Mesendoderm (in vitro differentiated cells): ENCODE data around the gene FUT6. TPM values are rescaled to one million over a fixed set of nuclear protein-coding genes. Genes with fewer than 3 reads are reported as not detected.
"Not testable (repeated sequence)": the region's sequence is repeated elsewhere in the genome, so short reads cannot be mapped to it uniquely, and the experiment has no call there.

Source experiments
- DNase-seq: peaks from one replicate; pipeline ENCODE4 v3.0.0; 2013
- H2AK5ac ChIP-seq: 2 replicates; pipeline ENCODE4 v1.6.1; 2013; ENCODE audit warnings: low read length, inconsistent platforms
- H2BK120ac ChIP-seq: 2 replicates; pipeline ENCODE4 v1.6.1; 2013; ENCODE audit warnings: low read depth, mild to moderate bottlenecking, low read length, moderate library complexity, mixed read lengths
- H2BK15ac ChIP-seq: replicated peaks from 2 replicates; pipeline ENCODE4 v1.6.1; 2013; ENCODE audit warnings: low read depth, mild to moderate bottlenecking, moderate library complexity
- H2BK5ac ChIP-seq: 2 replicates; pipeline ENCODE4 v1.6.1; 2013; ENCODE audit warnings: low read length, inconsistent platforms
- H3K18ac ChIP-seq: 2 replicates; pipeline ENCODE4 v1.6.1; 2013; ENCODE audit warnings: mild to moderate bottlenecking, low read length, mixed read lengths
- H3K23ac ChIP-seq: one replicate; pipeline ENCODE4 v1.6.1; 2013; ENCODE audit warnings: low read length
- H3K27ac ChIP-seq: 2 replicates; pipeline ENCODE4 v1.5.1; 2013; ENCODE audit warnings: low read depth, mild to moderate bottlenecking, inconsistent platforms, low read length, moderate library complexity
- H3K27me3 ChIP-seq: 2 replicates; pipeline ENCODE4 v1.6.1; 2013; ENCODE audit warnings: low read length, control low read depth, mild to moderate bottlenecking, inconsistent platforms; ENCODE audit not compliant: insufficient read depth, poor library complexity
- H3K36me3 ChIP-seq: 2 replicates; pipeline ENCODE4 v1.6.1; 2013; ENCODE audit warnings: low read length, inconsistent platforms; ENCODE audit not compliant: control insufficient read depth, insufficient read depth
- H3K4ac ChIP-seq: one replicate; pipeline ENCODE4 v1.6.1; 2013; ENCODE audit warnings: low read depth, mild to moderate bottlenecking, low read length, moderate library complexity
- H3K4me1 ChIP-seq: 2 replicates; pipeline ENCODE4 v1.6.1; 2013; ENCODE audit warnings: low read depth, low read length, inconsistent platforms; ENCODE audit not compliant: control insufficient read depth
- H3K4me2 ChIP-seq: 2 replicates; pipeline ENCODE4 v1.6.1; 2013; ENCODE audit warnings: low read length
- H3K4me3 ChIP-seq: 2 replicates; pipeline ENCODE4 v1.5.1; 2013; ENCODE audit warnings: mild to moderate bottlenecking, low read length
- H3K56ac ChIP-seq: one replicate; pipeline ENCODE4 v1.6.1; 2013; ENCODE audit warnings: low read length
- H3K79me1 ChIP-seq: 2 replicates; pipeline ENCODE4 v1.6.1; 2013; ENCODE audit warnings: low read length, inconsistent platforms
- H3K79me2 ChIP-seq: 2 replicates; pipeline ENCODE4 v1.6.1; 2013; ENCODE audit warnings: mild to moderate bottlenecking, low read length; ENCODE audit not compliant: control insufficient read depth, insufficient read depth
- H3K9ac ChIP-seq: 2 replicates; pipeline ENCODE4 v1.6.1; 2013; ENCODE audit warnings: low read length, inconsistent platforms
- H4K5ac ChIP-seq: one replicate; pipeline ENCODE4 v1.6.1; 2013; ENCODE audit warnings: low read length
- H4K8ac ChIP-seq: one replicate; pipeline ENCODE4 v1.6.1; 2013; ENCODE audit warnings: low read depth, mild to moderate bottlenecking, control low read depth, low read length, moderate library complexity
- WGBS: extraction: QIAGEN DNeasy Blood & Tissue Kit; methylation state at CpG from one replicate; pipeline ENCODE4 v1.1.7; 2013; ENCODE audit warnings: low lambda C conversion rate, missing lambda C conversion rate; ENCODE audit not compliant: insufficient coverage; ENCODE audit errors: extremely low coverage; 5-methylcytosine and 5-hydroxymethylcytosine counted together
- polyA plus RNA-seq, 2 experiments: library from polyadenylated mRNA; stranded (reverse); fragments of 200-250 nt; gene quantifications; one replicate each; pipeline ENCODE4 v1.2.3, GENCODE V29; 2013

The FUT6 gene
- polyA plus RNA-seq (2013, experiment 1 of 2) = not detected
- polyA plus RNA-seq (2013, experiment 2 of 2) = not detected

- Histone ChIP-seq H3K23ac (no peak within 1 kb of the TSS), H3K79me1 (no peaks in the 10 kb centered on the region), H2BK5ac (no peak within 1 kb of the TSS), H3K79me2 (no peaks in the 10 kb centered on the region), H3K9ac (no peak within 1 kb of the TSS), H3K18ac (no peak within 1 kb of the TSS), H4K8ac (no peak within 1 kb of the TSS), H3K4me2 (no peak within 1 kb of the TSS), H3K4ac (no peak within 1 kb of the TSS), H2BK120ac (no peak within 1 kb of the TSS), H3K27me3 (no peaks in the 10 kb centered on the region), H3K27ac (no peak within 1 kb of the TSS), H3K4me3 (no peak within 1 kb of the TSS), H2BK15ac (no peak within 1 kb of the TSS), H3K36me3 (no peaks in the 10 kb centered on the region), H3K56ac (no peak within 1 kb of the TSS), H3K4me1 (no peaks in the 10 kb centered on the region), H2AK5ac (no peak within 1 kb of the TSS), H4K5ac (no peak within 1 kb of the TSS)
- DNase-seq = no peak
- WGBS = no CpG with 5 or more reads among the region's 9 CpGs
These were observed at the start of gene FUT6 for GRCh38 chr19:5839065-5840017. Gene FUT6, minus strand, starts transcription at chr19:5839702. Its CDS starts 7,135 bp downstream, at chr19:5832567.

DNA sequence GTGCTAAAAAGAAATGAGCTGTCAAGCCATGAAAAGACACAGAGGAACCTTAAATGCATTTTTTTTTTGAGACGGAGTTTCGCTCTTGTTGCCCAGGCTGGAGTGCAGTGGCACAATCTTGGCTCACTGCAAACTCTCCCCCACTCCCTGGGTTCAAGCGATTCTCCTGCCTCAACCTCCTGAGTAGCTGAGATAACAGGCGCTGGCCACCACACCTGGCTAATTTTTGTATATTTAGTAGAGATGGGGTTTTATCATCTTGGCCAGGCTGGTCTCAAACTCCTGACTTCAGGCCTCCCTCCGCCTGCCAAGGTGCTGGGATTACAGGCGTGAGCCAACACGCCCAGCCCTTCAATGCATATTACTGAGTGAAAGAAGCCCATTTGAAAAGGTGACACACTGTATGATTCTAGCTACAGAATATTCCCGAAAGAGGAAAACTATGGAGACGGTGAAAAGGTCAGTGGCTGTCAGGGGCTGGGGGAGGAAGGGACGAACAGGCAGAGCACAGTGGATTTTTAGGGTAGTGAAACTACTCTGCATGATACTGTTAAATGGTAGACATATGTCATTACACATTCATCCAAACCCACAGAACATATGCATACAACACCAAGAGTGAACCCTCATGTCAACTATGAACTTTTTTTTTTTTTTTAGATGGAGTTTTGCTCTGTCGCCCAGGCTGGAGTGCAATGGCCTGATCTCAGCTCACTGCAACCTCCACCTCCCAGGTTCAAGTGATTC lies 44.7 kb upstream of the FUT6 start:
- not testable (repeated sequence) for H3K79me1 ChIP-seq, H3K4me2 ChIP-seq, H3K36me3 ChIP-seq, H3K27ac ChIP-seq, H2BK15ac ChIP-seq, H3K4me1 ChIP-seq, H3K4ac ChIP-seq, H4K8ac ChIP-seq, H3K18ac ChIP-seq, H2BK120ac ChIP-seq, H3K9ac ChIP-seq, H3K27me3 ChIP-seq, H2BK5ac ChIP-seq, H3K79me2 ChIP-seq, H3K4me3 ChIP-seq, H4K5ac ChIP-seq, H2AK5ac ChIP-seq, DNase-seq, H3K23ac ChIP-seq, H3K56ac ChIP-seq
- WGBS = no CpG with 5 or more reads among the region's 11 CpGs

- not testable (repeated sequence) for DNase-seq, H3K18ac ChIP-seq, H3K9ac ChIP-seq, H3K27ac ChIP-seq, H3K4ac ChIP-seq, H2AK5ac ChIP-seq, H3K27me3 ChIP-seq, H3K36me3 ChIP-seq, H3K4me2 ChIP-seq, H4K5ac ChIP-seq, H3K4me1 ChIP-seq, H2BK15ac ChIP-seq, H2BK5ac ChIP-seq, H2BK120ac ChIP-seq, H3K79me1 ChIP-seq, H3K4me3 ChIP-seq, H3K23ac ChIP-seq, H3K79me2 ChIP-seq, H4K8ac ChIP-seq, H3K56ac ChIP-seq
- no CpG with 5 or more reads among the region's 13 CpGs for WGBS
These were observed 43.8 kb upstream of the FUT6 start for GRCh38 chr19:5883157-5883873.

- Histone ChIP-seq H3K4ac (no peak overlapping the region), H3K27ac (no peak overlapping the region), H3K79me1 (no peaks in the 10 kb centered on the region), H3K56ac (no peak overlapping the region), H3K4me3 (no peak overlapping the region), H3K27me3 (no peaks in the 10 kb centered on the region), H2AK5ac (no peak overlapping the region), H3K79me2 (no peaks in the 10 kb centered on the region), H3K23ac (no peak overlapping the region), H4K8ac (no peak overlapping the region), H2BK15ac (no peak overlapping the region), H4K5ac (no peak overlapping the region), H3K4me1 (no peaks in the 10 kb centered on the region), H3K9ac (no peak overlapping the region), H3K4me2 (no peak overlapping the region), H2BK5ac (no peak overlapping the region), H3K36me3 (no peaks in the 10 kb centered on the region), H2BK120ac (no peak overlapping the region), H3K18ac (no peak overlapping the region)
- no CpG with 5 or more reads among the region's 9 CpGs for WGBS
- DNase-seq = no peak
These were observed 43.0 kb upstream of the FUT6 start for GRCh38 chr19:5882421-5882968.

GRCh38 chr19:5881543-5882299 lies 42.2 kb upstream of the FUT6 start:
- Histone ChIP-seq H4K8ac (no peak overlapping the region), H3K27me3 (no peaks in the 10 kb centered on the region), H3K36me3 (no peaks in the 10 kb centered on the region), H3K79me1 (no peaks in the 10 kb centered on the region), H3K18ac (no peak overlapping the region), H3K4ac (no peak overlapping the region), H2BK15ac (no peak overlapping the region), H4K5ac (no peak overlapping the region), H3K79me2 (no peaks in the 10 kb centered on the region), H3K4me2 (no peak overlapping the region), H3K9ac (no peak overlapping the region), H3K27ac (no peak overlapping the region), H3K4me1 (no peaks in the 10 kb centered on the region), H2BK5ac (no peak overlapping the region), H2BK120ac (no peak overlapping the region), H3K23ac (no peak overlapping the region), H2AK5ac (no peak overlapping the region), H3K4me3 (no peak overlapping the region), H3K56ac (no peak overlapping the region)
- WGBS = no CpG with 5 or more reads among the region's 19 CpGs
- no peak for DNase-seq
